ENCODE measurements around the gene ING1. TPM values are rescaled to one million over a fixed set of nuclear protein-coding genes. Genes with fewer than 3 reads are reported as not detected.
"Not testable (repeated sequence)": the region's sequence is repeated elsewhere in the genome, so short reads cannot be mapped to it uniquely, and the experiment has no call there.

The ING1 gene
- polyA plus RNA-seq, 3 donors: 25.5 to 27.6 (median 25.6) TPM

DNA sequence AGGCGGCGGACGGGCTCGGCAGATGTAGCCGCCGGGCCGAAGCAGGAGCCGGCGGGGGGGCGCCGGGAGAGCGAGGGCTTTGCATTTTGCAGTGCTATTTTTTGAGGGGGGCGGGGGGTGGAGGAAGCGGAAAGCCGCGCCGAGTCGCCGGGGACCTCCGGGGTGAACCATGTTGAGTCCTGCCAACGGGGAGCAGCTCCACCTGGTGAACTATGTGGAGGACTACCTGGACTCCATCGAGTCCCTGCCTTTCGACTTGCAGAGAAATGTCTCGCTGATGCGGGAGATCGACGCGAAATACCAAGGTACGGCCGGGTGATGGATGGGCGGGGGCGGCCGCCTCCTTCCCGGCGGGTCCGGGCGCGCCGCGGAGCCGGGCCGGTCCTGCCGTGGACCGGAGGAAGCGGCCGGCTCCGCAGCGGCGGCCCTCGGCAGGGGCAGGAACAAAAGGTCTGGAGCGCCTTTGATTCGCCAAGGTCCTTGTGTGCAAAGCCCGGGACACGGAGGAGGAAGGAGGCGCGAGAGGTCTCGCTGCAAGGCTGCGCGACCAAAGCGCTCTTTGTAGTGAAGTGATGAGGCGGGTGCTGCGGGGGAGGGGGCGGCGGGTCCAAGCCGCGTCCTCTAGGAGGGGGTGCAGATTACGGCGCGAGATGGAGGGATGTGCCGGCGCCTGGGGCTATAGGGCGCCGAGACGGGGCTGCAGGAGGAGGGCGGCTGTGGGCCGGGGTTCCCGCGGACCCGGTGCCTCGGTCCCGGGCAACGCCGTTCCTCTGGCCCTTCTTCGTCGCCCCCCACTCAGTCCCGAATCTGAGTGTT, 689 bp downstream of the ING1 start:
- no peak for DNase-seq (ENCODE audit: low read depth in 3 of 3, low spot score in 2 of 3)

DNA sequence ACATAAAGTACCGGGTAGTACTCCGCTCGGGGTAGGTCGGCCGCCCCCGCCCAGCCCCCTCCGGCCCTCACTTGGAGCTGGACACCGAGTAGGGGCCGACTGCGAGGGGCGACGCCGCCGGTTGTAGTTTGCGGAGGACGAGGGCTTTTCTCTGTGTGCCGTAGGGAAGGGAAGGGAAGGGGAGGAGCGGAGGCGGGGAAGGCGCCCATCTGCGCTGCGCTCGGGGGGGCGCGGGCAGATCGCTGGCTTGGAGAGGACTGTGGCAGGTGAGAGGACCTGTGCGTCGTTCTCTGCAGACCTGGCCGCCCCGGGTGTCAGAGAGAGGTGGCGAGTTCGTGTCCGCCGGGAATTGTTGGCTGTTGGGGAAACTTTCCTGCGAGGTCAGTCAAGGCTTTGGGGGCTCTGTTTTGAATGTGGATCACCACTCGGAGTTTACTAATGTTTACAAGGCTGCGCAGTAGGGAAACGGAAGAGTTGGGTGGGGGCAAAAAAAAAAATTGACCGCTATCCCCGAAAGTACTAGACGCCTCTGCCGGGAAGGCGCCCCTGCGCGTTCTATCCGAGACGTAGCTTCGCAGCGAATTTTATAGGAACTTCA, 1.4 kb downstream of the ING1 start:
- DNase-seq (ENCODE audit: low read depth in 3 of 3, low spot score in 2 of 3): no peak

DNA sequence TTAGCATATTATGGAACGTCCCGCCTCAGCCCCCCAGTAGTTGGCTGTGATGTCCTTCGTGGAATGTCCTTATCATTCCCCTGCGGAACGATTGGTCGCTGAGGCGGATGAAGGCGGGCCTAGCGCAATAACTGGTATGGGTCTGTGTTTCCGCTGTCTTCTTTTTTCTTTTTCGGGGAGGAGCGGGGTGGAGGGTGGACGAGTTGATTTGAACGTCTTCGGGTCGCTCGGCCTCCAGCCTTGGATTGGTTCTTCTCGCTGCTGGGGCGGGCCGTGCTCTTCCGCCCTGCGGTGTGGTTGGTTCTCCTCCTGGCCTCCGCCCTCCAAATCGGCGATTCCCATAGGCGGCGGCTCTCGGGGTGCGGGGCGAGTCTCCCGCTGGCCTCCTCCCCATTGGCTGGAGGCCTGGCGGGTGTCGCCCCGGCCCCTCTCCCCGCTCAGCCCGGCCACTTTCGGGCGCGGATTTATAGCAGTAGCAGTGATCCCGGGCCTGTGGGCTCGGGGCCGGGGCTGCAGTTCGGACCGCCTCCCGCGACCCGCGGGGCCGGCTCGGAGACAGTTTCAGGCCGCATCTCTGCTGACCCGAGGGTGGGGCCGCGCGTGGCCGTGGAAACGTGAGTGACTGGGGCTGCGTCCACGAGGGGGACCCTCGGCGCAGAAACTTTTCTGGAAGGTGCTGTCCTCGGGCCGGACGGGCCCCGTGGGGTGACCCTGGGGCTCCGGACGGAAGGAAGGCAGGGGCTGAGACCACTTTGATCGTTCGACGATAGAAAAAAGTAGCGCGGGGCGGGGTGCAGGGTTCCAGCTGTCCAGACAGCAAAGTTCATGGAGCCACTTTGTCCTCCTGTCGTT, 2.1 kb downstream of the ING1 start:
- DNase-seq (ENCODE audit: low read depth in 3 of 3, low spot score in 2 of 3): peak; percentile 96 to 99 (median 98)

DNA sequence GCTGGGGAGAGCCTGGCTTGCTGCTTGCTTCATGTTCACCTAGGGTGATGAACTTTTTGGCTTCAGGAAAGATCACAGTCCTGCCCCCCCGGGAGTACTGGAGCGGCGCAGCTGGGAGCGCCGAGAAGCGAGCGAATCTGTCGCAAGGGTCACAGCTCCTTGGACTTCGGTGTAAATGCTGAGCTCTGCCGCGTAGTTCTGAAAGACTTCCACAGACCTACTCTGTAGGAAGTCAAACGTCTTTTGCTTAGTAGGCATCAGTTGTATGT, 2.7 kb downstream of the ING1 start:
- DNase-seq (ENCODE audit: low read depth in 3 of 3, low spot score in 2 of 3): no peak

DNA sequence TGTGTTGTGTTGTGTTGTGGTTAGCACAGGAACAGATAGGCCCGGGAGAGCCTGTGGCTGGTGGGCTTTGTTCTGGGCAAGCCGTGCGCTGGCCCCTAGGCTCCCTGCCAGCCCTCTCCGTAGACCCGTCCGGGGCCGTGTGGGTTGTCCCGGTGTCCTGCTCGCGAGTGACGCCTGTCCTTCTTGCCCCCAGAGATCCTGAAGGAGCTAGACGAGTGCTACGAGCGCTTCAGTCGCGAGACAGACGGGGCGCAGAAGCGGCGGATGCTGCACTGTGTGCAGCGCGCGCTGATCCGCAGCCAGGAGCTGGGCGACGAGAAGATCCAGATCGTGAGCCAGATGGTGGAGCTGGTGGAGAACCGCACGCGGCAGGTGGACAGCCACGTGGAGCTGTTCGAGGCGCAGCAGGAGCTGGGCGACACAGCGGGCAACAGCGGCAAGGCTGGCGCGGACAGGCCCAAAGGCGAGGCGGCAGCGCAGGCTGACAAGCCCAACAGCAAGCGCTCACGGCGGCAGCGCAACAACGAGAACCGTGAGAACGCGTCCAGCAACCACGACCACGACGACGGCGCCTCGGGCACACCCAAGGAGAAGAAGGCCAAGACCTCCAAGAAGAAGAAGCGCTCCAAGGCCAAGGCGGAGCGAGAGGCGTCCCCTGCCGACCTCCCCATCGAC, 5.7 kb downstream of the ING1 start:
- no peak for DNase-seq (ENCODE audit: low read depth in 3 of 3, low spot score in 2 of 3)

DNA sequence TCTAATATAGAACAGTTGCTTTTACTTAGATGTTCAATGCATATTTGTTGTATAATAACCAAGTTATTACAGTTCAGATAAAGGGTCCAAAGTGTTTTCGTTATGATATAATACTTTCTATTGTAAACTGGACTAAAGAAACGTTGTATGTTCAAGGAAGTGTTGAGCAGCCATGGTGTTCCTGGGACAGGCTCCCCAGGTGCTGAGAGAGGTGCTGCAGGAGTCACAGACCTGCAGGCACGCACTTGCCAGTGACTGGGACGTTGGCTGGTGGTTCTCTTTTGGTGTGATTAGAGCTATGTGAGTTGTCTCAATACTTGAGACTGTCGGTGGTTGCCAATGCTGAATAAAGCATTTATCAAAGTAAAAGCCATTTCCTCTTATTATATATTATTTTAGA, 9.5 kb downstream of the ING1 start:
- DNase-seq (ENCODE audit: low read depth in 3 of 3, low spot score in 2 of 3): no peak

DNA sequence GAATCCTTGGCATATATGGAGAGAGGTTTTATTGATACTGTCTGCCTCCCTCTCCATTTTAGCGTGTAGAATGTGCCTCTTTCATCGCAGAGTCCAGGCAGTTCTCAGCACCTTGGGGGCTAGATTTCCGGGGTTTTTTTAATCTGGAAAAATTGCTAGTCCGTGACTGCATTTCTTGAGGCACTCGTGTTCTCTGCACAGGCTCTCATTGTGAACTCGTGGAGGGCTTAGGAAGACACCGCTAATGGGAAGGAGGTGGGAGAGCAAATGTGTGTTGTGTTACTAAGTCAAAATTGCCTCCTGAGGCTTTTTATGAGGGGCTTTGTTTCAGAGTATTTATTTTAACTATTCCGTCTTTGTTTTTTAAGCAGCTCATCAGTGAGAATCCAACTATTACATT, 10.1 kb downstream of the ING1 start:
- no peak for DNase-seq (ENCODE audit: low read depth in 3 of 3, low spot score in 2 of 3)

DNA sequence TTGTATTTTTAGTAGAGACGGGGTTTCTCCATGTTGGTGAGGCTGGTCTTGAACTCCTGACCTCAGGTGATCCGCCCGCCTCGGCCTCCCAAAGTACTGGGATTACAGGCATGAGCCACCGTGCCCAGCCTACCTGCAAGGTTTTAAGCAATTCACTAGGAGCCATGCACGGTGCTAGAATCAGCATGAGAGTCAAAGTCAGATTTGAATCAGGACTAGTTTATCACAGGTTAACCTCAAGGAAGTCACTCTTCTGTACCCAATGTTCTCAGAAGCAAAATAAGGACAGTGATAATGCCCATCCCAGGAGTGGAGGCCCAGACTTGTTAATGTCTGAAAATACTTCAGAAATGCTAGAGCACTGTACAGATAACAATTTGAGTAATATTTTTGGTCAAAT, 12.7 kb downstream of the ING1 start:
- not testable (repeated sequence) for DNase-seq (ENCODE audit: low read depth in 3 of 3, low spot score in 2 of 3)

DNA sequence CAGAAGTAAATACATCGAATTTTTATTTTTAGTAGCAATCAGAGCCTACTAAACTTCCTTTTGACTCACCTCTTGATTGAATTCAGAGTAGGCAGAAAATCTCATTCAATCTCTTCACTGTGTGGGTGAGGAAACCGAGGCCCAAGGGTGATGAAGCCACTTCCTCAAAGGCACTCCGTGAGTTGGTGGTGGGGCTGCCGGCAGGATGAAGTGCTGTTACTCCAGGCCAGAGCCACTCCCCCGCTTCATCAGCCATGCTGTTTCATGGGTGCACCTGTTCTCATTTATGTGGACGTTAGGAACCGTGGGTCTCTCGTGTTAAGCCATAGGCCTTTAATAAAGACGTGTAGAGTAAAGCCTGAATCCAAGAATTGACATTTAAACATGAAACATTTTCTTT, 13.2 kb downstream of the ING1 start:
- no peak for DNase-seq (ENCODE audit: low read depth in 3 of 3, low spot score in 2 of 3)

DNA sequence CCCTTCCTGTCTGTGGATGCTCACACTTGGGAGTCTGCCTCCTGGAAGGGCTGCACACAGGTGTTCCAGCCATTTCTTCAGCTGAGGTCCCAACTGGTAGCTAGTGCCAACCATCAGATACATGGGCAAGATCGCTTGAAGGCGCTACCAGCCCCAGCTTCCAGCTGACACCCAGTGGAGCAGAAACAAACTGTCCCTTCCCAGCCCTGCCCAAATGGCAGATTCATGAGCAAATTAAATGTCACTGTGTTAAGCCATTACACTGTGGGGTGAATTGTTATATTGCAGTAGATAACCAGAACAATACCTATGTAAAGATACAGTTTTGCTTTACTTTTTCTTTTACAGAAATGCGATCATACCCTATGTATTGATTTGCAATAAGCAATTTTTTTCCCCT, 17.6 kb downstream of the ING1 start:
- no peak for DNase-seq (ENCODE audit: low read depth in 3 of 3, low spot score in 2 of 3)

DNA sequence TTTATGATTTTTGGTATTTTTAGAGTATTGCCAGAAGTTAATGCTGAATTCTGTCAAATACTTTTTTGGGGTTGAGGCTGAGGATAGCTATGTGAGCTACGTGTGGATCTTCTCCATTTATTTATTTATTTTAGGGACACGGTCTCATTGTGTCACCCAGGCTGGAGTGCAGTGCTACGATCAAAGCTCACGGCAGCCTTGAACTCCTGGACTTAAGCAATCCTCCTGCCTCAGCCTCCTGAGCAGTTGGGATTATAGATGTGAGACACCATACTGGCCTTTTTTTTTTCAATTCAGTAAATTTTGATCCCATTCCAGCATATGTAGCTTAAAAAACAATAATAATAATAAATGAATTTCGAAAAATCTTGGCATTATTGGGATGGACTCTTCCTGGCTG, 21.1 kb downstream of the ING1 start:
- DNase-seq (ENCODE audit: low read depth in 3 of 3, low spot score in 2 of 3): no peak

DNA sequence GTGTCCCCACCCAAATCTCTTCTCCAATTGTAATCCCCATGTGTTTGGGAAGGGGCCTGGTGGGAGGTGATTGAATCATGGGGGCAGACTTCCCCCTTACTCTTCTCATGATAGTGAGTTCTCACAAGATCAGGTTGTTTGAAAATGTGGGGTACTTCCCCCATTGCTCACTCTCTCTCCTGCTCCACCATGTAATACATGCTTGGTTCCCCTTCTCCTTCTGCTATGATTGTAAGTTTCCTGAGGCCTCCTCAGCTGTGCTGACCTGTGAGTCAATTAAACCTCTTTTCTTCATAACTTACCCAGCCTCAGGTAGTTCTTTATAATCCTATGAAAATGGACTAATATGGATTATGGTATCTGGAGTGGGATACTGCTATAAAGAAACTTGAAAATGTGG, 24.1 kb downstream of the ING1 start:
- no peak for DNase-seq (ENCODE audit: low read depth in 3 of 3, low spot score in 2 of 3)

DNA sequence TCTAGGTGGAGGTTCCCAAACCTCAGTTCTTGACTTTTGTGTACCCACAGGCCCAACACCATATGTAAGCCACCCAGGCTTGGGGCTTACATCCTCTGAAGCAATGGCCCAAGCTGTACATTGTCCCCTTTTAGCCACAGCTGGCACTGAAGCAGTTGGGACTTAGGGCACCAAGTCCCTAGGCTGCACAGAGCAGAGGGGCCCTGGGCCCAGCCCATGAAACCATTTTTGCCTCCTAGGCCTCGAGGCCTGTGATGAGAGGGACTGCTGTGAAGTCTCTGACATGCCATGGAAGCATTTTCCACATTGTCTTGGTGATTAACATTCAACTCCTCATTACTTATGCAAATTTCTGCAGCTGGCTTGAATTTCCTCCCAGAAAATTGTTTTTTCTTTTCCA, 30.2 kb downstream of the ING1 start:
- DNase-seq (ENCODE audit: low read depth in 3 of 3, low spot score in 2 of 3): no peak

DNA sequence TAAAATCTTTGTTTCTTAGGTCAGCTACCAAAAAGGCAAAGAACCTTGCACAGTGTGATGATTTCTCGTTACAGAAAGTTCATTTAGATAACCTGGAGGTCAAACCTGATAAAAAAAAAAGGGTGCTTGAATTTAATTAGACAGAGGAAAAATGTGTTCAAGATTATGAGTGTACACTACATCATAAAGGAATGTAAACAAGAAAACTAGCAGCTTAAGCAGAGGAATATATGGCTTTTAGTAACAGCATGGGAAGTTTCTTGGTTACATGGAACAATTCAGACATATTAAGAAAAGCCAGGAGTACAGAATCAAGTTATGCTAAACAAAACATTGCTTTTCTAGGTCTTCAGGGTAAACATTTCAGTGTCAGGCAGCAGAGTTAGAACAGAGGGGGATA, 32.9 kb downstream of the ING1 start:
- no peak for DNase-seq (ENCODE audit: low read depth in 3 of 3, low spot score in 2 of 3)

DNA sequence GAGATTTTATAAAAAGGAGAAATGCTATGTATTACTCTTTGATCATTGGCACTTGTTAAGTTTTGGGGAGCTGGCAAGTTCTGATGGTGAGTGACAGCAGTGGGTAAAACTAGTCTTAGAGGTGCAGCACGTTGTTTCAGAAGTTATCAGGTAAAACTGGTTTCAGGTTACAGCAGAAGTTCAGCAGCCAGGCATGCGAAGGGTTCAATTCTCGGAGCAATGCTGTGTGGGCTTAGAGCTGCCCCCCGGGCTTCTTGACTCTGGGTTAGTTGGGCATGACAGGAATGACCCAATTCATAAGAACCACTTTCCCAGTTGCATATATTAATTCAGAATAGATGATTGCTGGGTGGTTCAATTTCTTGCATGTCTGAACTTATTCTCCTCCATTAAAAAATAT, 34.8 kb downstream of the ING1 start:
- DNase-seq (ENCODE audit: low read depth in 3 of 3, low spot score in 2 of 3): no peak

DNA sequence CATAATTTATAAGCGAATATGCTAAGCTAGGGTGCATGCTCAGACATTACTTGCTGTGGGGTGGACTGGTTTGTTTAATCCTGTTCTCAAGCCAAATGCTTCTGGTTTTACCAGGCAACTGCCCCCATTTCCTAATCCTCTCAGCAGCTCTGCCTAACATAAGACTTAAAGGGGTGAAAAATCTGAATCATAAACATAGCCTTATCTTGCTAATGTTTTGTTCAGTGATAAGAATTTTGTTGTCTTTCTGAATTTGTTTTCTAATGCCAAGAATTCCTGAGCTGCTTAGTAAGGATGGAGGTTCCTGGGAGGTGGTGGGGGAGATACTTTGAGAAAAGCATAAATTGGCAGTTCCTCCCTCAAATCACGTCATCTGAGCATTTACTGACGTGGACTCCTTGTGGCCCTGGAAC, 42.7 kb downstream of the ING1 start:
- no peak for DNase-seq (ENCODE audit: low read depth in 3 of 3, low spot score in 2 of 3)

DNA sequence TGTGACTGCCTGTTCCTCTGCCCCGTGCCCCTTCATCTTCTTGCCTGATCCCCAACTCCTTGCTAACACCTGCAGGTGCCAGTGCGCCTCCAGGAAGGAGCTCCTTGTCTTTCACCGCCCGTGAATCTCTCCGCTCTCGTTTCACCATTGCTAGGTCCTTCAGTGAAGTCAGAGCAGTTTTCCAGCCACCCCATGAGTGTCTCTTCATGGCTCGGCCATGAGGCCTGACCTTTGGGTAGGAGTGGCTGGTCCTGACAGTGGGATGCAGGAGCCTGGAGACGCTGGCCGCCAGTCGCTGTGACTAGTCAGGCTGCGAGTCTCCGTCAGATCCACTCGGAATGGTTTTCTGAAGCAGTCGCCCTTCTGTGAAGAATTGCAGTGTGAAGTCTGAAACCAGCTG, 43.8 kb downstream of the ING1 start:
- DNase-seq (ENCODE audit: low read depth in 3 of 3, low spot score in 2 of 3): no peak

DNA sequence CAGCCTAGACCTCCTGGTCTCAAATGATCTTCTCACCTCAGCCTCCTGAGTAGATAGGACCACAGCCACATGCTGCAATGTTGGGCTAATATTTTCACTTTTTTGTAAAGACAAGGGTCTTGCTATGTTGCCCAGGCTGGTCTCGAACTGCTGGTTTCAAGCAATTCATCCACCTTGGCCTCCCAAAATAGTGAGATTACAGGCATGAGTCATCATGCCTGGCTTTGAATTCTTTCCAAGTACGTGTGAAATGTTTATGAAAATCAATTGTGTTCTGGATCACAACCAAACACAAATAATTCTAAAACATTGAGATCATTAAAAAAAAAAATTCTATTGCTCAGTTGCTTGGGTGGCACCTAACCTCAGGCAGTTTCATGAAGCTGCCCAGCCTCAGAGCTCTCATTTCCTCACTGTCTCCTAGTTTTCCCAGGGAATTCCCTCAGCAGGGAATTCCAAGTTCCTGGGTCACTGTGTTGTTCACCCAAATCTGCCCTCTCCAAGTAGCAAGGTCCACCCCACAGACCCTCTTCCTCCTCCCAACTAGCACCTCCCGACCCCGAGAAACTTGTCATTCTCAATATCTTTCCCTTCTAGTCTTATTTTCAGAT, 44.8 kb downstream of the ING1 start:
- DNase-seq (ENCODE audit: low read depth in 3 of 3, low spot score in 2 of 3): no peak

DNA sequence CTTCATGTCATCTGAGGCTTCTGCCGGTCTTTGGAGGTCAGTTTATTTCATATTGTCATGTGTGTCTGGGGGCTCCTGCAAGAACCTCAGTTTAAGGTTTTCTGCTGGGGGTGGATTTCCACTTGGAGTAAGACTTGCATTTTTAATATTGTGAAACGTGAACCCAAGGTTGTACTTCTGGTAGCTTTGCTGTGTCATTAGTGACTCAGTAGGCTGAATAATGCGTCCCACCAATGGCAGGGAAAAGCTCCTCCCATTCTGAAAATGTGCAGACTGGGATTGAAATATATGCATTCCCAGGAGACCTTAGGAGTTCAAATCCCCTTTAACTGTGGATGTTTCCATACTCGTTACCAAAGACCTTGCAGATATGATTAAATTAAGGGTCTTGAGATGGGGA, 46.2 kb downstream of the ING1 start:
- no peak for DNase-seq (ENCODE audit: low read depth in 3 of 3, low spot score in 2 of 3)

DNA sequence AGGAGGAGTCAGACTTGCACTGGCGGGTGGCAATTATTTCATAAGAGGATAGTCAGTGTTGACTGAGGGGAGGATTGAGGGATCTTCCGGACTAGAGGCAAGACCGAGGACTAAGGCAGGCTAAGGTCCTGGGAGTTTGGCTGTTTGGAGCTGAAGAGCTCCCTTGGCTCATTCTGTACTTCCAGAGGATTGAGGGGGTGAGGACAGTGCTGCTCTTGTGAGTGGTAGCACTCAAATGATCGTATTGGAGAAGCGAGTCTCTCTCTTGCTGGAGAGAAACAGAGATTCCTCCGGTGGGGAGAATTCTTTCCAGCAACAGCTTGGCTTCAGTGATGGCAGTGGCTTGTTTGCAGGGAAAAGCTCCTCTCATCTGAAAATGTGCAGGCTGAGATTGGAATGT, 47.1 kb downstream of the ING1 start:
- DNase-seq (ENCODE audit: low read depth in 3 of 3, low spot score in 2 of 3): no peak

All from right renal cortex interstitium (tissue), 3 donors.